Spleen (tissue), 7 donors: ENCODE data around the gene C1QTNF1.

Source experiments
- CTCF ChIP-seq, 11 experiments: fragments of 200-600 bp in 7 of 11; fragments of 450-650 bp in 4 of 11; sonication (generic) in 4 of 11; IDR thresholded peaks in 8 of 11; conservative IDR thresholded peaks in 3 of 11; 1 replicate in 7 of 11; 2 replicates in 4 of 11; pipeline versions ENCODE4 v1.4.0 to v1.8.0; 2016 to 2021; ENCODE audit warnings: antibody characterized with exemption in 11 of 11, inconsistent platforms in 4 of 11, mild to moderate bottlenecking in 1 of 11
- POLR2A ChIP-seq, 3 donors: fragments of 450-650 bp; IDR thresholded peaks; one replicate each; pipeline ENCODE4 v1.5.1; 2017; ENCODE audit warnings: antibody characterized with exemption in 3 of 3, mild to moderate bottlenecking in 1 of 3
- donor health status: DM: no; HTN: no; CAD: no; lungs with moderate emphysema.
- donor health status: DM: no; HTN: no; CAD: no.
- donor health status: DM: no; HTN: no; CAD: no.

- TF ChIP-seq POLR2A (IDR thresholded peaks at IDR 0.05) (no peak), CTCF (IDR thresholded peaks at IDR 0.05 in 8 of 11, conservative IDR thresholded peaks at IDR 0.05 in 3 of 11) (no peak)
Measured at GRCh38 chr17:79078476-79079190, 54.7 kb downstream of the C1QTNF1 start.
